CD14-positive monocyte (primary cell): ENCODE results near the gene ELMO1. TPM values are rescaled to one million over a fixed set of nuclear protein-coding genes. Genes with fewer than 3 reads are reported as not detected.

Experiments used
- DNase-seq, 3 donors: peaks; one replicate each; pipeline ENCODE4 v3.0.0-alpha.2; 2011 to 2022
- H2AFZ ChIP-seq: 2 replicates; pipeline ENCODE4 v1.6.0; 2012; ENCODE audit warnings: mild to moderate bottlenecking, low read depth, low read length, inconsistent platforms; ENCODE audit not compliant: insufficient read depth, poor library complexity, severe bottlenecking
- H3K27ac ChIP-seq, 2 donors: 1 replicate in 1 of 2; 2 replicates in 1 of 2; pipeline ENCODE4 v1.5.1; 2012 to 2013; ENCODE audit warnings: low read length in 2 of 2, control low read depth in 1 of 2, inconsistent platforms in 1 of 2, low read depth in 1 of 2, mild to moderate bottlenecking in 1 of 2
- H3K27me3 ChIP-seq, 2 donors: one replicate each; pipeline versions ENCODE4 v1.6.0 to v1.6.1; 2011 to 2013; ENCODE audit warnings: low read length in 2 of 2; ENCODE audit not compliant: control insufficient read depth in 2 of 2, insufficient read depth in 2 of 2
- H3K36me3 ChIP-seq, 2 donors: replicated peaks in 1 of 2; 1 replicate in 1 of 2; 2 replicates in 1 of 2; pipeline versions ENCODE4 v1.5.1 to v1.6.1; 2012 to 2013; ENCODE audit warnings: low read length in 2 of 2, control low read depth in 1 of 2, inconsistent platforms in 1 of 2, mild to moderate bottlenecking in 1 of 2; ENCODE audit not compliant: insufficient read depth in 2 of 2, control insufficient read depth in 1 of 2
- H3K4me1 ChIP-seq, 2 donors: 1 replicate in 1 of 2; 2 replicates in 1 of 2; pipeline versions ENCODE4 v1.5.1 to v1.6.1; 2012 to 2013; ENCODE audit warnings: low read length in 2 of 2, control low read depth in 1 of 2, inconsistent platforms in 1 of 2, mild to moderate bottlenecking in 1 of 2, moderate library complexity in 1 of 2; ENCODE audit not compliant: insufficient read depth in 2 of 2, control insufficient read depth in 1 of 2
- H3K4me2 ChIP-seq: replicated peaks from 2 replicates; pipeline ENCODE3; 2012; ENCODE audit warnings: low read length, moderate library complexity, mild to moderate bottlenecking; ENCODE audit not compliant: poor library complexity, severe bottlenecking; ENCODE audit errors: extremely low read depth
- H3K4me3 ChIP-seq, 3 experiments: fragments of 200-600 bp in 1 of 3; sonication (generic) in 1 of 3; replicated peaks in 1 of 3; 1 replicate in 2 of 3; 2 replicates in 1 of 3; pipeline ENCODE4 v1.5.1; 2011 to 2013; ENCODE audit warnings: low read length in 3 of 3, mild to moderate bottlenecking in 3 of 3, control low read depth in 2 of 3, low read depth in 2 of 3, inconsistent platforms in 1 of 3, moderate library complexity in 1 of 3
- H3K79me2 ChIP-seq: 2 replicates; pipeline ENCODE4 v1.6.0; 2012; ENCODE audit warnings: mild to moderate bottlenecking, control low read depth, inconsistent platforms, low read length, moderate library complexity; ENCODE audit not compliant: insufficient read depth
- H3K9ac ChIP-seq: 2 replicates; pipeline ENCODE4 v1.6.0; 2017; ENCODE audit warnings: low read length, mild to moderate bottlenecking; ENCODE audit not compliant: insufficient read depth, poor library complexity, severe bottlenecking
- H3K9me3 ChIP-seq, 2 donors: replicated peaks in 1 of 2; 1 replicate in 1 of 2; 2 replicates in 1 of 2; pipeline versions ENCODE4 v1.5.1 to v1.6.1; 2012 to 2013; ENCODE audit warnings: low read length in 2 of 2, control low read depth in 1 of 2; ENCODE audit not compliant: control insufficient read depth in 1 of 2, insufficient read depth in 1 of 2
- H4K20me1 ChIP-seq: 2 replicates; pipeline ENCODE4 v1.6.0; 2012; ENCODE audit warnings: mild to moderate bottlenecking, low read length, control low read depth, moderate library complexity; ENCODE audit not compliant: insufficient read depth
- H3K27ac Mint-ChIP-seq, 7 donors: one replicate each; pipeline ENCODE4 v1.8.0; 2020; ENCODE audit warnings: mild to moderate bottlenecking in 7 of 7, mixed read lengths in 7 of 7, moderate library complexity in 6 of 7, inconsistent platforms in 2 of 7
- H3K27me3 Mint-ChIP-seq, 3 donors: one replicate each; pipeline ENCODE4 v1.8.0; 2021 to 2022; ENCODE audit warnings: low read depth in 3 of 3, mild to moderate bottlenecking in 3 of 3, mixed read lengths in 3 of 3, moderate library complexity in 3 of 3, inconsistent platforms in 1 of 3
- H3K36me3 Mint-ChIP-seq, 2 donors: one replicate each; pipeline ENCODE4 v1.8.0; 2020; ENCODE audit warnings: mixed read lengths in 2 of 2, inconsistent platforms in 1 of 2, mild to moderate bottlenecking in 1 of 2
- H3K4me1 Mint-ChIP-seq: one replicate; pipeline ENCODE4 v1.8.0; 2020; ENCODE audit warnings: mild to moderate bottlenecking, mixed read lengths
- H3K4me3 Mint-ChIP-seq, 2 donors: one replicate each; pipeline ENCODE4 v1.8.0; 2020; ENCODE audit warnings: mild to moderate bottlenecking in 2 of 2, mixed read lengths in 2 of 2, moderate library complexity in 1 of 2
- H3K9me3 Mint-ChIP-seq, 7 donors: one replicate each; pipeline ENCODE4 v1.8.0; 2020 to 2022; ENCODE audit warnings: mixed read lengths in 7 of 7, mild to moderate bottlenecking in 6 of 7, moderate library complexity in 6 of 7, inconsistent platforms in 2 of 7
- CTCF ChIP-seq: fragments of 200-600 bp; IDR thresholded peaks from one replicate; pipeline ENCODE4 v1.8.0; 2022; ENCODE audit warnings: antibody characterized with exemption, mild to moderate bottlenecking
- WGBS: methylation state at CpG from one replicate; pipeline ENCODE4 v1.1.5; 2013; ENCODE audit warnings: missing lambda C conversion rate; ENCODE audit not compliant: insufficient coverage; 5-methylcytosine and 5-hydroxymethylcytosine counted together
- intact Hi-C, 2 donors: fragments of 100-400 bp; cut with micrococcal nuclease; formaldehyde crosslinking; loops; one replicate each; pipeline versions ENCODE4 v1.15.0 to v1.15.1; 2023
- polyA plus RNA-seq, 3 donors: library from polyadenylated mRNA; depleted of rRNA in 1 of 3; unstranded in 2 of 3; stranded (reverse) in 1 of 3; fragments of 300-500 nt in 2 of 3; fragments of >200 nt in 1 of 3; fragmentation: Illumina TruSeq in 2 of 3; gene quantifications; 1 replicate in 2 of 3; 2 replicates in 1 of 3; pipeline ENCODE4 v1.2.3, GENCODE V29; 2012 to 2021

ELMO1 gene
- polyA plus RNA-seq, 3 donors, result 46.6 to 50.2 (median 46.7) TPM

- H3K27ac Mint-ChIP-seq, result no peak overlapping the region
- Histone ChIP-seq H3K9ac (no peak overlapping the region), H3K4me3 (no peak overlapping the region), H2AFZ (no peak overlapping the region), H3K27ac (no peak overlapping the region), H3K4me1 (peaks cover 56 to 74% of the 10 kb centered on the region in 2 donors), H3K79me2 (peaks cover 29% of the 10 kb centered on the region), H4K20me1 (peaks cover 15% of the 10 kb centered on the region), H3K4me2 (no peak overlapping the region), H3K36me3 (no peaks in the 10 kb centered on the region), H3K27me3 (no peaks in the 10 kb centered on the region), H3K9me3 (no peaks in the 10 kb centered on the region)
- no peak for DNase-seq
- TF ChIP-seq CTCF, result no peak
- H3K4me1 Mint-ChIP-seq, result peaks cover 78% of the 10 kb centered on the region
- no peaks in the 10 kb centered on the region for H3K9me3 Mint-ChIP-seq
- no peak overlapping the region for H3K4me3 Mint-ChIP-seq
- WGBS, result no CpG with 5 or more reads among the region's 4 CpGs
- peaks cover 3 to 7% of the 10 kb centered on the region in 2 donors for H3K36me3 Mint-ChIP-seq
- no peaks in the 10 kb centered on the region for H3K27me3 Mint-ChIP-seq
- intact Hi-C loops, result no loop called here
These were observed 59.9 kb downstream of the ELMO1 start for GRCh38 chr7:37388811-37389210.

DNA sequence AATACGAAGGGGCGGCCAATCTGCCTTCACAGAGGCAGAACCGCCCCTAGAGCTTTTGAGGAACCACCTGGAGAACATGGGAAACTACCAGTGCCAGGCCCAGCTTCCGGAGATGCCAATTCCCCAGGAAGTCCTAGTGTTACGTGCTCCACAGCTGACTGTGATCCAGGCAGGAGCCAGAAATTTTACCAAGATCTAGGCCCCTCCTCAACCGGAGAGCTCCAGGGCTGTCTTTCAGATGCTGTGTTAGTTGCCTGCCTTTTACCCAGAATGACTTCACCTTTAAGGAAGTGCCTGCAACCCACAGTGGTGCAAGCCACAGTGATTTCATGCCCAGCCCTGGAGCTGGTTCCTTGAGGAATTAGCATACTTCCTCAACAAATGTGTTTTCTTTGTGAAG is 62.9 kb downstream of the ELMO1 start:
- Mint-ChIP-seq H3K27me3 (no peaks in the 10 kb centered on the region), H3K9me3 (no peaks in the 10 kb centered on the region), H3K4me3 (peak overlapping the region in 1 of 2 donors; percentile 71), H3K36me3 (peaks cover 3 to 7% of the 10 kb centered on the region in 2 donors), H3K27ac (peak overlapping the region; percentile 30 to 86 (median 57)), H3K4me1 (peaks cover 50% of the 10 kb centered on the region)
- Histone ChIP-seq H3K27ac (peak overlapping the region; percentile 18 to 60), H2AFZ (no peak overlapping the region), H3K9me3 (no peaks in the 10 kb centered on the region), H3K4me2 (peak overlapping the region; percentile 70), H3K27me3 (no peaks in the 10 kb centered on the region), H3K36me3 (no peaks in the 10 kb centered on the region), H3K4me1 (peaks cover 35 to 46% of the 10 kb centered on the region in 2 donors), H4K20me1 (no peaks in the 10 kb centered on the region), H3K79me2 (peaks cover 47% of the 10 kb centered on the region), H3K9ac (no peak overlapping the region), H3K4me3 (peak overlapping the region in 1 of 3 experiments; percentile 53)
- intact Hi-C loops, result no loop called here
- peak; percentile 59 to 69 (median 66) for DNase-seq
- no peak for TF ChIP-seq CTCF
- WGBS, result 3% methylated on average over 5 of the region's 6 CpGs
